GM23338 (cell line): ENCODE results near the gene PRUNE1. TPM values are rescaled to one million over a fixed set of nuclear protein-coding genes. Genes with fewer than 3 reads are reported as not detected.

Experiments used
- ATAC-seq: fragments of 200-7000 bp; cut with Tn5 transposase; 3 replicates; pipeline ENCODE4 v1.9.1; 2020
- DNase-seq: peaks from one replicate; pipeline ENCODE4 v3.0.0-alpha.2; 2015; ENCODE audit warnings: low spot score
- H2AFZ ChIP-seq: fragments of 200-600 bp; sonication (generic); 2 replicates; pipeline ENCODE4 v1.8.0; 2016; ENCODE audit warnings: antibody characterized with exemption, mild to moderate bottlenecking, moderate library complexity
- H3F3A ChIP-seq: fragments of 200-600 bp; sonication (generic); replicated peaks from 2 replicates; pipeline ENCODE4 v1.8.0; 2017; ENCODE audit warnings: antibody characterized with exemption, mixed run types, low read depth
- H3K27ac ChIP-seq: fragments of 200-600 bp; sonication (generic); 2 replicates; pipeline ENCODE4 v1.6.1; 2016; ENCODE audit warnings: low read depth
- H3K27me3 ChIP-seq: fragments of 200-600 bp; sonication (generic); 2 replicates; pipeline ENCODE4 v1.8.0; 2016; ENCODE audit warnings: mild to moderate bottlenecking, mixed run types, moderate library complexity; ENCODE audit not compliant: insufficient read depth
- H3K36me3 ChIP-seq: fragments of 200-600 bp; sonication (generic); 2 replicates; pipeline ENCODE4 v1.8.0; 2016; ENCODE audit warnings: mild to moderate bottlenecking; ENCODE audit not compliant: insufficient read depth
- H3K4me1 ChIP-seq: fragments of 200-600 bp; sonication (generic); 2 replicates; pipeline ENCODE4 v1.8.0; 2016; ENCODE audit warnings: mild to moderate bottlenecking, moderate library complexity; ENCODE audit not compliant: insufficient read depth
- H3K4me2 ChIP-seq: fragments of 200-600 bp; sonication (generic); 2 replicates; pipeline ENCODE4 v1.7.1; 2017; ENCODE audit warnings: mixed run types
- H3K4me3 ChIP-seq: fragments of 200-600 bp; sonication (generic); 2 replicates; pipeline ENCODE4 v1.6.1; 2016; ENCODE audit warnings: mixed run types
- H3K79me2 ChIP-seq: fragments of 200-600 bp; sonication (generic); replicated peaks from 2 replicates; pipeline ENCODE4 v1.8.0; 2017; ENCODE audit warnings: mild to moderate bottlenecking; ENCODE audit not compliant: insufficient read depth
- H3K9me2 ChIP-seq: fragments of 200-600 bp; sonication (generic); 2 replicates; pipeline ENCODE4 v1.8.0; 2017; ENCODE audit not compliant: insufficient read depth
- H4K20me1 ChIP-seq: fragments of 200-600 bp; sonication (generic); replicated peaks from 2 replicates; pipeline ENCODE4 v1.8.0; 2017; ENCODE audit warnings: mild to moderate bottlenecking; ENCODE audit not compliant: insufficient read depth
- H3K27ac Mint-ChIP-seq: 2 replicates; pipeline ENCODE4 v1.8.0; 2020; ENCODE audit warnings: inconsistent platforms, mild to moderate bottlenecking, moderate library complexity, mixed read lengths
- H3K27me3 Mint-ChIP-seq: 3 replicates; pipeline ENCODE4 v1.8.0; 2022; ENCODE audit warnings: low read depth, mild to moderate bottlenecking, moderate library complexity, mixed read lengths, inconsistent platforms; ENCODE audit not compliant: insufficient read depth, poor library complexity
- H3K36me3 Mint-ChIP-seq: 3 replicates; pipeline ENCODE4 v1.8.0; 2021; ENCODE audit warnings: low read depth, mild to moderate bottlenecking, inconsistent platforms, moderate library complexity, mixed read lengths
- H3K4me1 Mint-ChIP-seq: 3 replicates; pipeline ENCODE4 v1.8.0; 2020; ENCODE audit warnings: mild to moderate bottlenecking, inconsistent platforms, mixed read lengths
- H3K4me3 Mint-ChIP-seq: 3 replicates; pipeline ENCODE4 v1.8.0; 2021; ENCODE audit warnings: moderate library complexity, mild to moderate bottlenecking, inconsistent platforms, mixed read lengths
- H3K9me3 Mint-ChIP-seq: 3 replicates; pipeline ENCODE4 v1.8.0; 2020; ENCODE audit warnings: moderate library complexity, mild to moderate bottlenecking, inconsistent platforms, mixed read lengths
- EZH2 ChIP-seq: fragments of 200-600 bp; sonication (generic); IDR thresholded peaks from one replicate; pipeline ENCODE4 v1.8.0; 2017; ENCODE audit warnings: antibody characterized with exemption, mild to moderate bottlenecking, low read depth; ENCODE audit not compliant: unreplicated experiment
- EZH2phosphoT487 ChIP-seq: fragments of 200-600 bp; sonication (generic); IDR thresholded peaks from one replicate; pipeline ENCODE4 v1.8.1; 2018; ENCODE audit warnings: antibody characterized with exemption; ENCODE audit not compliant: unreplicated experiment
- JUNB ChIP-seq: IDR thresholded peaks from one replicate; pipeline ENCODE4 v1.6.1; 2016; ENCODE audit warnings: antibody characterized with exemption; ENCODE audit not compliant: unreplicated experiment
- NANOG ChIP-seq: IDR thresholded peaks from 2 replicates; pipeline ENCODE4 v1.6.1; 2016; ENCODE audit warnings: antibody characterized with exemption, borderline replicate concordance
- POLR2AphosphoS5 ChIP-seq: IDR thresholded peaks from 2 replicates; pipeline ENCODE4 v1.6.1; 2016; ENCODE audit warnings: antibody characterized with exemption, low read depth
- STAT1 ChIP-seq: IDR thresholded peaks from one replicate; pipeline ENCODE4 v1.6.1; 2016; ENCODE audit warnings: antibody characterized with exemption; ENCODE audit not compliant: unreplicated experiment
- polyA plus RNA-seq: library from polyadenylated mRNA; unstranded; fragments of >200 nt; fragmentation: Nextera tagmentation; extraction: Ambion mirVana; gene quantifications from 2 replicates; pipeline ENCODE4 v1.2.1, GENCODE V29; 2016
- total RNA-seq: library from RNA; depleted of rRNA; stranded (reverse); fragments of >200 nt; shearing (Covaris generic); gene quantifications from 2 replicates; pipeline ENCODE4 v1.2.3, GENCODE V29; 2014
- TF ChIP-seq, protein P1 (sequence below): fragments of 250-450 bp; sonication (Bioruptor Pico); IDR thresholded peaks from 2 replicates; pipeline ENCODE4 v1.5.0; 2020; ENCODE audit warnings: mild to moderate bottlenecking, moderate library complexity
- TF ChIP-seq, protein P2 (sequence below): IDR thresholded peaks from one replicate; pipeline ENCODE4 v1.6.1; 2018; ENCODE audit warnings: antibody characterized with exemption; ENCODE audit not compliant: unreplicated experiment

Gene PRUNE1
- total and polyA plus RNA-seq, 2 experiments from 2014 or later, result 14.7 to 33.2 TPM

DNA sequence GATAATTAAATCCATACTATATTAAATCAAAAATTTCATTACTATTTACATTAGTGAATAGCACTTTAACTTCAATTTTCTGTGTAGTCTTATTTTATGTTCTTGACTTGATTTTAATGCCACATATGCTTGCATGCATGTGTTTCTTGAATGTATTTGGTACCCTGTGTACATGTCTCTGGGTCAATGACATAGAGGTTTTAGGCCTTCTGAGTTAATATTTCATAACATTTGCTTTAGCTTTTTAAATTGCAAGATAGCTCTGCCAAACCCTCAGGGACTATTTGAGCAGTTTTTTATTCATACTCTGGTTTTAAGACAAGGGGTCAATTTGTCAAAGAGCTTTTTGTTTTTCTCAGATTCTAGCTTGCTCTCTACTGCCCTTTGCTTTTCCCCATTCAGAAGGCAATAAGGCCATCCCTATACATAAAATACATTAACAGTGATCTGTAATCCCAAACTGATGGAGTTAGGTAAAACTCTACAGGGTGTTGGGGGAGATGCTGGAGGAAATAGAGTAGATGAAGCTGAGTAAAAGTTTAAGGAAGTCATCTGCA lies 56.9 kb downstream of the PRUNE1 start (continued):
- TF ChIP-seq, protein P1, sequence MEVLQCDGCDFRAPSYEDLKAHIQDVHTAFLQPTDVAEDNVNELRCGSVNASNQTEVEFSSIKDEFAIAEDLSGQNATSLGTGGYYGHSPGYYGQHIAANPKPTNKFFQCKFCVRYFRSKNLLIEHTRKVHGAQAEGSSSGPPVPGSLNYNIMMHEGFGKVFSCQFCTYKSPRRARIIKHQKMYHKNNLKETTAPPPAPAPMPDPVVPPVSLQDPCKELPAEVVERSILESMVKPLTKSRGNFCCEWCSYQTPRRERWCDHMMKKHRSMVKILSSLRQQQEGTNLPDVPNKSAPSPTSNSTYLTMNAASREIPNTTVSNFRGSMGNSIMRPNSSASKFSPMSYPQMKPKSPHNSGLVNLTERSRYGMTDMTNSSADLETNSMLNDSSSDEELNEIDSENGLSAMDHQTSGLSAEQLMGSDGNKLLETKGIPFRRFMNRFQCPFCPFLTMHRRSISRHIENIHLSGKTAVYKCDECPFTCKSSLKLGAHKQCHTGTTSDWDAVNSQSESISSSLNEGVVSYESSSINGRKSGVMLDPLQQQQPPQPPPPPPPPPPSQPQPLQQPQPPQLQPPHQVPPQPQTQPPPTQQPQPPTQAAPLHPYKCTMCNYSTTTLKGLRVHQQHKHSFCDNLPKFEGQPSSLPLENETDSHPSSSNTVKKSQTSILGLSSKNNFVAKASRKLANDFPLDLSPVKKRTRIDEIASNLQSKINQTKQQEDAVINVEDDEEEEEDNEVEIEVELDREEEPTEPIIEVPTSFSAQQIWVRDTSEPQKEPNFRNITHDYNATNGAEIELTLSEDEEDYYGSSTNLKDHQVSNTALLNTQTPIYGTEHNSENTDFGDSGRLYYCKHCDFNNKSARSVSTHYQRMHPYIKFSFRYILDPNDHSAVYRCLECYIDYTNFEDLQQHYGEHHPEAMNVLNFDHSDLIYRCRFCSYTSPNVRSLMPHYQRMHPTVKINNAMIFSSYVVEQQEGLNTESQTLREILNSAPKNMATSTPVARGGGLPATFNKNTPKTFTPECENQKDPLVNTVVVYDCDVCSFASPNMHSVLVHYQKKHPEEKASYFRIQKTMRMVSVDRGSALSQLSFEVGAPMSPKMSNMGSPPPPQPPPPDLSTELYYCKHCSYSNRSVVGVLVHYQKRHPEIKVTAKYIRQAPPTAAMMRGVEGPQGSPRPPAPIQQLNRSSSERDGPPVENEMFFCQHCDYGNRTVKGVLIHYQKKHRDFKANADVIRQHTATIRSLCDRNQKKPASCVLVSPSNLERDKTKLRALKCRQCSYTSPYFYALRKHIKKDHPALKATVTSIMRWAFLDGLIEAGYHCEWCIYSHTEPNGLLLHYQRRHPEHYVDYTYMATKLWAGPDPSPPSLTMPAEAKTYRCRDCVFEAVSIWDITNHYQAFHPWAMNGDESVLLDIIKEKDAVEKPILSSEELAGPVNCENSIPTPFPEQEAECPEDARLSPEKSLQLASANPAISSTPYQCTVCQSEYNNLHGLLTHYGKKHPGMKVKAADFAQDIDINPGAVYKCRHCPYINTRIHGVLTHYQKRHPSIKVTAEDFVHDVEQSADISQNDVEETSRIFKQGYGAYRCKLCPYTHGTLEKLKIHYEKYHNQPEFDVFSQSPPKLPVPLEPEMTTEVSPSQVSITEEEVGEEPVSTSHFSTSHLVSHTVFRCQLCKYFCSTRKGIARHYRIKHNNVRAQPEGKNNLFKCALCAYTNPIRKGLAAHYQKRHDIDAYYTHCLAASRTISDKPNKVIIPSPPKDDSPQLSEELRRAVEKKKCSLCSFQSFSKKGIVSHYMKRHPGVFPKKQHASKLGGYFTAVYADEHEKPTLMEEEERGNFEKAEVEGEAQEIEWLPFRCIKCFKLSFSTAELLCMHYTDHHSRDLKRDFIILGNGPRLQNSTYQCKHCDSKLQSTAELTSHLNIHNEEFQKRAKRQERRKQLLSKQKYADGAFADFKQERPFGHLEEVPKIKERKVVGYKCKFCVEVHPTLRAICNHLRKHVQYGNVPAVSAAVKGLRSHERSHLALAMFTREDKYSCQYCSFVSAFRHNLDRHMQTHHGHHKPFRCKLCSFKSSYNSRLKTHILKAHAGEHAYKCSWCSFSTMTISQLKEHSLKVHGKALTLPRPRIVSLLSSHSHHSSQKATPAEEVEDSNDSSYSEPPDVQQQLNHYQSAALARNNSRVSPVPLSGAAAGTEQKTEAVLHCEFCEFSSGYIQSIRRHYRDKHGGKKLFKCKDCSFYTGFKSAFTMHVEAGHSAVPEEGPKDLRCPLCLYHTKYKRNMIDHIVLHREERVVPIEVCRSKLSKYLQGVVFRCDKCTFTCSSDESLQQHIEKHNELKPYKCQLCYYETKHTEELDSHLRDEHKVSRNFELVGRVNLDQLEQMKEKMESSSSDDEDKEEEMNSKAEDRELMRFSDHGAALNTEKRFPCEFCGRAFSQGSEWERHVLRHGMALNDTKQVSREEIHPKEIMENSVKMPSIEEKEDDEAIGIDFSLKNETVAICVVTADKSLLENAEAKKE (CRISPR knock-in tag), result no peak
- TF ChIP-seq, protein P2, sequence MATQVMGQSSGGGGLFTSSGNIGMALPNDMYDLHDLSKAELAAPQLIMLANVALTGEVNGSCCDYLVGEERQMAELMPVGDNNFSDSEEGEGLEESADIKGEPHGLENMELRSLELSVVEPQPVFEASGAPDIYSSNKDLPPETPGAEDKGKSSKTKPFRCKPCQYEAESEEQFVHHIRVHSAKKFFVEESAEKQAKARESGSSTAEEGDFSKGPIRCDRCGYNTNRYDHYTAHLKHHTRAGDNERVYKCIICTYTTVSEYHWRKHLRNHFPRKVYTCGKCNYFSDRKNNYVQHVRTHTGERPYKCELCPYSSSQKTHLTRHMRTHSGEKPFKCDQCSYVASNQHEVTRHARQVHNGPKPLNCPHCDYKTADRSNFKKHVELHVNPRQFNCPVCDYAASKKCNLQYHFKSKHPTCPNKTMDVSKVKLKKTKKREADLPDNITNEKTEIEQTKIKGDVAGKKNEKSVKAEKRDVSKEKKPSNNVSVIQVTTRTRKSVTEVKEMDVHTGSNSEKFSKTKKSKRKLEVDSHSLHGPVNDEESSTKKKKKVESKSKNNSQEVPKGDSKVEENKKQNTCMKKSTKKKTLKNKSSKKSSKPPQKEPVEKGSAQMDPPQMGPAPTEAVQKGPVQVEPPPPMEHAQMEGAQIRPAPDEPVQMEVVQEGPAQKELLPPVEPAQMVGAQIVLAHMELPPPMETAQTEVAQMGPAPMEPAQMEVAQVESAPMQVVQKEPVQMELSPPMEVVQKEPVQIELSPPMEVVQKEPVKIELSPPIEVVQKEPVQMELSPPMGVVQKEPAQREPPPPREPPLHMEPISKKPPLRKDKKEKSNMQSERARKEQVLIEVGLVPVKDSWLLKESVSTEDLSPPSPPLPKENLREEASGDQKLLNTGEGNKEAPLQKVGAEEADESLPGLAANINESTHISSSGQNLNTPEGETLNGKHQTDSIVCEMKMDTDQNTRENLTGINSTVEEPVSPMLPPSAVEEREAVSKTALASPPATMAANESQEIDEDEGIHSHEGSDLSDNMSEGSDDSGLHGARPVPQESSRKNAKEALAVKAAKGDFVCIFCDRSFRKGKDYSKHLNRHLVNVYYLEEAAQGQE, result no peak
- no peak for TF ChIP-seq NANOG

DNA sequence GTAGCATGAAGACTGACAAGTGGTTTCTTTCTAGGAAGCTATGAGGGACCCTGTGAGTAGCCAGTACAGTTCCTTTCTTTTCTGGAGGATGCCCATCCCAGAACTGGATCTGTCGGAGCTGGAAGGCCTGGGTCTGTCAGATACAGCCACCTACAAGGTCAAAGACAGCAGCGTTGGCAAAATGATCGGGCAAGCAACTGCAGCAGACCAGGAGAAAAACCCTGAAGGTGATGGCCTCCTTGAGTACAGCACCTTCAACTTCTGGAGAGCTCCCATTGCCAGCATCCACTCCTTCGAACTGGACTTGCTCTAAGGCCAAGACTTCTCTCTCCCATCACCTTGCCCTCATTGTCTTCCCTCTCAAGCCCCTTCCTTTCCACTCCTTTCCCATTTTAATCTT lies 58.9 kb downstream of the PRUNE1 start:
- Histone ChIP-seq H3K9me2 (no peaks in the 10 kb centered on the region), H3K4me3 (no peak overlapping the region), H3F3A (peaks cover 28% of the 10 kb centered on the region), H2AFZ (no peak overlapping the region), H3K79me2 (peaks cover 40% of the 10 kb centered on the region), H4K20me1 (no peaks in the 10 kb centered on the region), H3K4me2 (no peak overlapping the region), H3K4me1 (peaks cover 8% of the 10 kb centered on the region; the same call in 1 of the 2 replicates), H3K27ac (0 out of 2 replicates have a peak overlapping the region, but pooled peaks have one; percentile 76), H3K36me3 (no peaks in the 10 kb centered on the region), H3K27me3 (no peaks in the 10 kb centered on the region)
- peaks cover 13% of the 10 kb centered on the region for H3K27me3 Mint-ChIP-seq
- no peak for ATAC-seq
- no peak overlapping the region; the same call in 2 of the 3 replicates for H3K4me3 Mint-ChIP-seq
- DNase-seq, result no peak
- peaks cover 34% of the 10 kb centered on the region for H3K36me3 Mint-ChIP-seq
- H3K27ac Mint-ChIP-seq, result no peak overlapping the region
- H3K4me1 Mint-ChIP-seq, result peaks cover 20% of the 10 kb centered on the region
- no peaks in the 10 kb centered on the region for H3K9me3 Mint-ChIP-seq
- TF ChIP-seq STAT1 (no peak), POLR2AphosphoS5 (no peak), JUNB (no peak), EZH2phosphoT487 (no peak), EZH2 (no peak)
- TF ChIP-seq, protein P2, result no peak
